ENCODE measurements around the gene LRP1B. TPM values are rescaled to one million over a fixed set of nuclear protein-coding genes. Genes with fewer than 3 reads are reported as not detected.

The LRP1B gene
- total RNA-seq, 2 experiments from 2014 or later, result not detected

GRCh38 chr2:141967503-141967902 is 163.3 kb downstream of the LRP1B start:
- POLR2A ChIA-PET, result no interaction called here
- CTCF ChIA-PET, result no interaction called here
- peaks cover 8% of the 10 kb centered on the region for H3K9me3 Mint-ChIP-seq (ENCODE audit: insufficient read depth)
- no peak for DNase-seq
- no peaks in the 10 kb centered on the region for H3K36me3 Mint-ChIP-seq (ENCODE audit: low read depth)
- ATAC-seq, result no peak
- no peak overlapping the region for H3K27ac Mint-ChIP-seq
- H3K4me1 Mint-ChIP-seq (ENCODE audit: low read depth), result no peaks in the 10 kb centered on the region
- H3K27me3 Mint-ChIP-seq (ENCODE audit: low read depth), result no peaks in the 10 kb centered on the region
- no peak overlapping the region for H3K4me3 Mint-ChIP-seq

- ChIA-PET POLR2A (no interaction called here), CTCF (no interaction called here)
- Mint-ChIP-seq H3K4me1 (ENCODE audit: low read depth) (no peaks in the 10 kb centered on the region), H3K27me3 (ENCODE audit: low read depth) (no peaks in the 10 kb centered on the region), H3K27ac (no peak overlapping the region), H3K4me3 (no peak overlapping the region), H3K9me3 (ENCODE audit: insufficient read depth) (no peaks in the 10 kb centered on the region), H3K36me3 (ENCODE audit: low read depth) (no peaks in the 10 kb centered on the region)
- no peak for ATAC-seq
- DNase-seq, result no peak
These were observed 170.9 kb downstream of the LRP1B start for GRCh38 chr2:141959941-141960340.

GRCh38 chr2:141959016-141959415 is 171.8 kb downstream of the LRP1B start:
- Mint-ChIP-seq H3K9me3 (ENCODE audit: insufficient read depth) (no peaks in the 10 kb centered on the region), H3K4me3 (no peak overlapping the region), H3K36me3 (ENCODE audit: low read depth) (no peaks in the 10 kb centered on the region), H3K27ac (no peak overlapping the region), H3K4me1 (ENCODE audit: low read depth) (no peaks in the 10 kb centered on the region), H3K27me3 (ENCODE audit: low read depth) (no peaks in the 10 kb centered on the region)
- DNase-seq (no peak), ATAC-seq (no peak)
- ChIA-PET POLR2A (no interaction called here), CTCF (no interaction called here)

GRCh38 chr2:141957827-141958450 is 172.9 kb downstream of the LRP1B start:
- Mint-ChIP-seq H3K4me3 (no peak overlapping the region), H3K9me3 (ENCODE audit: insufficient read depth) (no peaks in the 10 kb centered on the region), H3K27ac (no peak overlapping the region), H3K36me3 (ENCODE audit: low read depth) (no peaks in the 10 kb centered on the region), H3K4me1 (ENCODE audit: low read depth) (no peaks in the 10 kb centered on the region), H3K27me3 (ENCODE audit: low read depth) (no peaks in the 10 kb centered on the region)
- no peak for ATAC-seq
- ChIA-PET CTCF (no interaction called here), POLR2A (no interaction called here)
- no peak for DNase-seq

GRCh38 chr2:141957321-141957720 is 173.5 kb downstream of the LRP1B start:
- Mint-ChIP-seq H3K27ac (no peak overlapping the region), H3K4me1 (ENCODE audit: low read depth) (no peaks in the 10 kb centered on the region)
- POLR2A ChIA-PET, result no interaction called here

GRCh38 chr2:141947396-141948114 is 183.3 kb downstream of the LRP1B start:
- H3K36me3 Mint-ChIP-seq (ENCODE audit: low read depth), result no peaks in the 10 kb centered on the region
- H3K9me3 Mint-ChIP-seq (ENCODE audit: insufficient read depth), result no peaks in the 10 kb centered on the region

More at GRCh38 chr2:141957321-141957720, 173.5 kb downstream of the LRP1B start:
- DNase-seq (no peak), ATAC-seq (no peak)
- Mint-ChIP-seq H3K9me3 (ENCODE audit: insufficient read depth) (no peaks in the 10 kb centered on the region), H3K27me3 (ENCODE audit: low read depth) (no peaks in the 10 kb centered on the region), H3K36me3 (ENCODE audit: low read depth) (no peaks in the 10 kb centered on the region), H3K4me3 (no peak overlapping the region)
- CTCF ChIA-PET, result no interaction called here

GRCh38 chr2:141946016-141946415 is 184.8 kb downstream of the LRP1B start:
- ATAC-seq (no peak), DNase-seq (no peak)
- Mint-ChIP-seq H3K27me3 (ENCODE audit: low read depth) (no peaks in the 10 kb centered on the region), H3K4me3 (no peak overlapping the region), H3K4me1 (ENCODE audit: low read depth) (no peaks in the 10 kb centered on the region), H3K36me3 (ENCODE audit: low read depth) (no peaks in the 10 kb centered on the region), H3K27ac (no peak overlapping the region), H3K9me3 (ENCODE audit: insufficient read depth) (no peaks in the 10 kb centered on the region)
- CTCF ChIA-PET, result no interaction called here
- POLR2A ChIA-PET, result no interaction called here

More at GRCh38 chr2:141947396-141948114, 183.3 kb downstream of the LRP1B start:
- Mint-ChIP-seq H3K4me3 (no peak overlapping the region), H3K27ac (no peak overlapping the region), H3K27me3 (ENCODE audit: low read depth) (no peaks in the 10 kb centered on the region), H3K4me1 (ENCODE audit: low read depth) (no peaks in the 10 kb centered on the region)
- ATAC-seq (no peak), DNase-seq (no peak)
- ChIA-PET POLR2A (no interaction called here), CTCF (no interaction called here)

GRCh38 chr2:141943918-141944317 is 186.9 kb downstream of the LRP1B start:
- ATAC-seq (no peak), DNase-seq (no peak)
- ChIA-PET CTCF (no interaction called here), POLR2A (no interaction called here)
- Mint-ChIP-seq H3K27ac (no peak overlapping the region), H3K4me3 (no peak overlapping the region), H3K9me3 (ENCODE audit: insufficient read depth) (no peaks in the 10 kb centered on the region), H3K4me1 (ENCODE audit: low read depth) (no peaks in the 10 kb centered on the region), H3K36me3 (ENCODE audit: low read depth) (no peaks in the 10 kb centered on the region), H3K27me3 (ENCODE audit: low read depth) (no peaks in the 10 kb centered on the region)

GRCh38 chr2:141942006-141942789 is 188.6 kb downstream of the LRP1B start:
- CTCF ChIA-PET, result no interaction called here
- no peak overlapping the region for H3K27ac Mint-ChIP-seq
- POLR2A ChIA-PET, result no interaction called here
- H3K4me3 Mint-ChIP-seq, result no peak overlapping the region
- no peaks in the 10 kb centered on the region for H3K27me3 Mint-ChIP-seq (ENCODE audit: low read depth)
- ATAC-seq, result no peak
- H3K9me3 Mint-ChIP-seq (ENCODE audit: insufficient read depth), result peaks cover 4% of the 10 kb centered on the region
- H3K4me1 Mint-ChIP-seq (ENCODE audit: low read depth), result no peaks in the 10 kb centered on the region
- no peak for DNase-seq
- H3K36me3 Mint-ChIP-seq (ENCODE audit: low read depth), result no peaks in the 10 kb centered on the region

GRCh38 chr2:141941210-141941714 is 189.6 kb downstream of the LRP1B start:
- H3K36me3 Mint-ChIP-seq (ENCODE audit: low read depth), result no peaks in the 10 kb centered on the region
- ChIA-PET CTCF (no interaction called here), POLR2A (no interaction called here)
- DNase-seq (no peak), ATAC-seq (no peak)
- H3K9me3 Mint-ChIP-seq (ENCODE audit: insufficient read depth), result peaks cover 4% of the 10 kb centered on the region
- no peaks in the 10 kb centered on the region for H3K27me3 Mint-ChIP-seq (ENCODE audit: low read depth)
- no peak overlapping the region for H3K27ac Mint-ChIP-seq
- H3K4me1 Mint-ChIP-seq (ENCODE audit: low read depth), result no peaks in the 10 kb centered on the region
- no peak overlapping the region for H3K4me3 Mint-ChIP-seq

- no peak for ATAC-seq
- DNase-seq, result no peak
- Mint-ChIP-seq H3K27me3 (ENCODE audit: low read depth) (no peaks in the 10 kb centered on the region), H3K4me3 (no peak overlapping the region), H3K4me1 (ENCODE audit: low read depth) (no peaks in the 10 kb centered on the region), H3K36me3 (ENCODE audit: low read depth) (no peaks in the 10 kb centered on the region), H3K27ac (no peak overlapping the region), H3K9me3 (ENCODE audit: insufficient read depth) (peaks cover 4% of the 10 kb centered on the region)
- CTCF ChIA-PET, result no interaction called here
- POLR2A ChIA-PET, result no interaction called here
These were observed 190.1 kb downstream of the LRP1B start for GRCh38 chr2:141940709-141941108.

GRCh38 chr2:141933226-141933625 is 197.6 kb downstream of the LRP1B start:
- Mint-ChIP-seq H3K9me3 (ENCODE audit: insufficient read depth) (peaks cover 10% of the 10 kb centered on the region), H3K36me3 (ENCODE audit: low read depth) (no peaks in the 10 kb centered on the region), H3K4me3 (no peak overlapping the region), H3K4me1 (ENCODE audit: low read depth) (no peaks in the 10 kb centered on the region), H3K27ac (no peak overlapping the region), H3K27me3 (ENCODE audit: low read depth) (no peaks in the 10 kb centered on the region)
- ATAC-seq (no peak), DNase-seq (no peak)
- CTCF ChIA-PET, result no interaction called here
- POLR2A ChIA-PET, result no interaction called here

Measured in activated CD8-positive, alpha-beta T cell treated with anti-CD3 and anti-CD28 coated beads, Interleukin-2, amount 10 ng/mL, durations not matched to agents 7 days and 5 days (primary cell).